GM19099 (cell line): Measurements from ENCODE around the gene ZNF346.

Experiments used
- POLR2A ChIP-seq: IDR thresholded peaks from 3 replicates; pipeline ENCODE4 v1.6.1; 2011; ENCODE audit warnings: low read depth; ENCODE audit not compliant: insufficient read length; ENCODE audit errors: extremely low read depth

Gene ZNF346, protein sequence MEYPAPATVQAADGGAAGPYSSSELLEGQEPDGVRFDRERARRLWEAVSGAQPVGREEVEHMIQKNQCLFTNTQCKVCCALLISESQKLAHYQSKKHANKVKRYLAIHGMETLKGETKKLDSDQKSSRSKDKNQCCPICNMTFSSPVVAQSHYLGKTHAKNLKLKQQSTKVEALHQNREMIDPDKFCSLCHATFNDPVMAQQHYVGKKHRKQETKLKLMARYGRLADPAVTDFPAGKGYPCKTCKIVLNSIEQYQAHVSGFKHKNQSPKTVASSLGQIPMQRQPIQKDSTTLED

DNA sequence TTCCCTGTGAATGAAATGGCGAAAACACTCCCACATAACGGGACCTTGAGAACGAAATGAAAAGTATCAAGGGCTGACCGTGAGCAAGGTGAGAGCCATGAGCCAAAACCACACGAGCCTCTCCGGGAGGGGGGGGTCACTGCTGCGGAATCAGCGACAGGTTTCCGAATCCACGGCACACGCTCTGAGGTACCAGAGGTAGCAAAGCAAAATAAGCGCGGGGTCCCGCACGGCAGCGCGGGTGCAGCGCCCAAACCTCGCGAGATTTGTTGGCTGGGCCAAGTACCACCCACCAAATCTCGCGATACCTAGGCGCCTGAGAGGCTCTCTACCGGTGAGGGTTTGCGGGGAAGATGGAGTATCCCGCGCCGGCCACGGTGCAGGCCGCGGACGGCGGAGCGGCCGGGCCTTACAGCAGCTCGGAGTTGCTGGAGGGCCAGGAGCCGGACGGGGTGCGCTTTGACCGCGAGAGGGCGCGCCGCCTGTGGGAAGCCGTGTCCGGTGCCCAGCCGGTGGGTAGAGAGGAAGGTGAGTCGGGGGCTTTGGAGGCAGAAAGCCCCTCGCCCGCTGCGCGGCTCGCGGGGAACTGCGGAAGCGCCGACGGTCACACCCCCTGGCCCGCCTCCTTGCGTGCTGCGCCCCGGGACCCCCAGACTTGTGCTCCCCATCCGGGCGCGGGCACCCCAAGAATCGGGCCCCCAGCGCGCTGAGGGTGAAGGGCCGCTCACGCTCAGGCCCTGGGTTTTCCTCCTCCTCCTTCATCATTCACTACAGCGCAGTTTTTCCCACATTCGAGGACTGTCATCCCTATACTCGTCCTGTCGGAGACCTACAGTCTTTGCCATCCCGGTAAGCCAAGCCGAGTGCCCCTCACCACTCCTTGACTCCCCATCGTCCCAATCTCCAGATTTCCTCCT, at the start of gene ZNF346:
Gene ZNF346, plus strand, starts transcription at position 311 of the 917 bp plus-strand sequence. Its CDS starts 43 bp downstream, at position 354.
- peak; percentile 89 for TF ChIP-seq POLR2A

DNA sequence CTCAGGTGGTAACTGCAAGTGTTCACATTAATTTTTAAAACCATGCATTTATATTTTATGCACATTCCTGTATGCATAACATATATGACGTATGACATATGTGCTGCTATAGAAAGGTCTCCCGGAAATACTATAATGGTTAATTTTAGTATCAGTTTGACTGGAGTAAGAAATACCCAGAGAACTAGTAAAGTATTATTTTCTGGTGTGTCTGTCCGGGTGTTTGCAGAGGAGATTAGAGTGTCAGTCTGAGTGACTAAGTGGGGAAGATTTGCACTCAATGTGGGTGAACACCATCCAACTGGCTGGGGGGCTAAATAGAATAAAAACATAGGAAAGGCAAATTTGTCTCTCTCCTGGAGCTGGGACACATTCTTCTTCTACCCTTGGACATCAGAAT, 42.8 kb upstream of the ZNF346 start:
- TF ChIP-seq POLR2A = no peak

DNA sequence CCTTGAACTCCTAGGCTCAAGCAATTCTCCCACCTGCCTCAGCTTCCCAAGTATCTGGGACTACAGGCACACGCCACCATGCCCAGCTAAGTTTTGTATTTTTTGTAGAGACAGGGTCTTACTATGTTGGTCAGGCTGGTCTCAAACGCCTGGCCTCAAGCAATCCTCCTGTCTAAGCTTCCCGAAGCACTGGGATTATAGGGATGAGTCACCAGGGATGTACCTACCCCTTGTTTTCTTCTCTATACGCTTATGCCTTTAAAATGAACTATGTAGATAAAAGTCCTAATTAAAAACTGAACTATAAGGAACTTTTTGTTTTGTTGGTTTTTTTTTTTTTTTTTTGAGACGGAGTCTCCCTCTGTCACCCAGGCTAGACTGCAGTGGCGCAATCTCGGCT, 41.7 kb upstream of the ZNF346 start:
- no peak for TF ChIP-seq POLR2A

DNA sequence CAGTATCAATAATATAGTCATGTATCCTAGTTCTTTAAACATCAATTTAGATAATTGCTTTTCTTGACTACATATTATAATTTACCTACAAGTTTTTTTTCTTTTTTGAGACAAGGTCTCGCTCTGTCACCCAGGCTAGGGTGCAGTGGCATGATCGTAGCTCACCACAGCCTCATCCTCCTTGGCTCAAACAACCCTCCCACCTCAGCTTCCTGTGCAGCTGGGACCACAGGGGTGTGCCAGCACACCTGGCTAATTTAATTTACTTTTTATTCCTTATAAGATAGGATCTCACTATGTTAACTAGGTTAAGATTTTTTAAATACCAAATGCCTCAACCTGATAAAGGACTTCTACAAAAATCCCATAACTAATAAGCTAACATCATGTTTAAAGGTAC, 37.0 kb upstream of the ZNF346 start:
- TF ChIP-seq POLR2A = no peak

DNA sequence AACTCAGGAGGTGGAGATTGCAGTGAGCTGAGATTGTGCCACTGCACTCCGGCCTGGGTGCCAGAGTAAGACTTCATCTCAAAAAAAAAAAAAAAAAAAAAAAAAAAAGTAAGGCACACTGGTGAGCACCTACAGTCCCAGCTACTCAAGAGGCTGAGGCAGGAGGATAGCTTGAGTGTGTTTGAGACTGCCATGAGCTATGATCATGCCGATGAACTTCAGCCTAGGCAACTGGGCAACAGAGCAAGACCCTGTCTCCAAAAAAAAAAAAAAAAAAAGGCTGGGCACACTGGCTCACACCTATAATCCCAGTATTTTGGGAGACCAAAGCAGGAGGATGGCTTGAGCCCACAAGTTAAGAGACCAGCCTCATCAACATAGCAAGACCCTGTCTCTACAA, 36.2 kb upstream of the ZNF346 start:
- TF ChIP-seq POLR2A = no peak

DNA sequence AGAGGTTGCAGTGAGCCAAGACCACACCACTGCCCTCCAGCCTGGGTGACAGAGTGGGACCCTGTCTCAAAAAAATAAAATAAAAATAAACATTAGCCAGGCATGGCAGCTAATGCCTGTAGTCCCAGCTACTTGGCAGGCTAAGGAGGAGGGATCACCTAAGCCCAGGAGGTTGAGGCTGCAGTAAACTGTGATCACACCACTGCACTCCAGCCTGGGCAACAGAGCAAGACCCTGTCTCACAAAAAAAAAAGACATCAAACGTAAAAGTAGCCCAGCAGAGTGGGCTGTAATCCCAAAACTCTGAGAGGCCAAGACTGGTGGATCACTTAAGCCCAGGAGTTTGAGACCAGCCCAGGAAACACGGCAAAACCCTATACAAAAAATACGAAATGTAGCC, 34.9 kb upstream of the ZNF346 start:
- no peak for TF ChIP-seq POLR2A

DNA sequence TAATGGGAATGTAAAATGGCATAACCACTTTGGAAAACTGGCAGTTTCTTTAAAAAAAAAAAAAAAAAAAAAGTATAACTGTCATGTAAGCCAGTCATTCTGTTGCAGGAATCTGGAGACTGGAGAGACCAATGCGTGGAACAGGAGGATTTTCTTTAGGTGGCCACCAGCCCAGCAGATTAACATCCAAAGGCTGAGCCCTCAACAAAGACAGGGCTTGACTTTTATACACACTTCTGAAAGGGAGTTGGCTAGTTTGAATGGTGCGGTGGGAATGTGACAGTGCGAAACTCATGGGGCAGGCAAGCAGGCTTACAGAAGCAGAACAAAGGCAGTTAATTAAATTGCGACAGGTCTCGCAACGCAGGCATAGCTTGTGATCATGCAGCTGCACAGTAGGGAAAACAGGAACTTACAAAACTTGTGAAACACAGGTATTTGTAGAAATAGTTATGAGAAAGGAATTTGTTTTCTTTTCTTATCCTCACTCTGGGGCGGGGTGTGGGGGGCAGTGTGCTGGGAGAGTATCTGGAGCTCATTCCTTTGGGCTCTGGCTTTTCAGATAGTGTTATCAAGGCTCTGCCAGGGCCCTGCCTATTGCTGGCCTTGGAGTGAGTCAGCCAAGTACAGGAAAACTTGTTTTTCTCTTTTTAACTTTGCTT, 27.9 kb upstream of the ZNF346 start:
- TF ChIP-seq POLR2A = no peak

DNA sequence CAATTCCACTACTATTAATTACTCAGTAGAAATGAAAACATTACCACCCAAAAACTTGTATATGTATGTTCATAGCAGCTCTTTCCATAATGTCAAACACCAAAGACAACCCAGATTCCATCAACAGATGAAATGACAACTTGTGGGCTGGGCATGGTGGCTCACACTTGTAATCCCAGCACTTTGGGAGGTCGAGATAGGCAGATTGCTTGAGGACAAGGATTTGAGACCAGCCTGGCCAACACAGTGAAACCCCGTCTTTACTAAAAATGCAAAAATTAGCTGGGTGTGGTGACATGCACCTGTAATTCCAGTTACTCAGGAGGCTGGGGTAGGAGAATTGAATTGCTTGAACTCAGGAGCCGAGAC, 27.4 kb upstream of the ZNF346 start:
- no peak for TF ChIP-seq POLR2A

DNA sequence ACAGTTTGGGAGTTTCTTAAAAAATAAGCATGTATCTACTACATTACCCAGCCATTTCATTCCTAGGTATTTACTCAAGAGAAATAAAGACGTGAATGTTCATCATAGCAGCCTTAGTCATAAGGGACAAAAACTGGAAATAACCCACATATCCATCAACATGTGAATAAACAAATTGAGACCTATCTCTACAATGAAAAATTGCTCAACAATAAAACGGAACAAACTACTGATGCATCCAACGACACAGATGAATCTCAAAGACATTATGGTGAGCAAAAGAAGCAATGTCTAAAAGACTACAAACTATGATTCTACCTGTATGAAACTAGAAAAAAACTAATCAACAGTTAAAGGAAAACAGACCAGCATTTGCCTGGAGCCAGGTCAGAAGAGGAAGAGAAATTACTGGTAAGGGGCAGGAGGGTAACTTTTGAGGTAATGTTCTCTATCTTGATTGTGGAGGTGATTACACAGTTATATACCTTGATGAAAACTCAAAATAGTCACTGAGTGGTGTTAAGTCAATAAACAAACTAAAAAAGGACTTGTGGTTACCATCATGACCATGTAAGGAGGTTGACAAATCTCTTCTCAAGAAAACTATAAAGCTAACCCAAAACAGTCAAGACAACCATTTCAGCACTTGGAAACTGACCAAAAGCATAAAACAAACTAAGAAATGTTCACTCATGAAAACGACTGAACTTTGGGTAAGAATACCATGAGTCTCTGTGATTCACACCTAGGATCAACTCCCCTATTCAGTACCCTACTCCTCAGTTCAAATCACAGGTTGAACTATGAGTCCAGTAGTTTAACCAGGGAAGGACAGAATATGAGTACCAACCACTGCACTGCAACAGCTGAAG, 26.4 kb upstream of the ZNF346 start:
- TF ChIP-seq POLR2A = no peak

DNA sequence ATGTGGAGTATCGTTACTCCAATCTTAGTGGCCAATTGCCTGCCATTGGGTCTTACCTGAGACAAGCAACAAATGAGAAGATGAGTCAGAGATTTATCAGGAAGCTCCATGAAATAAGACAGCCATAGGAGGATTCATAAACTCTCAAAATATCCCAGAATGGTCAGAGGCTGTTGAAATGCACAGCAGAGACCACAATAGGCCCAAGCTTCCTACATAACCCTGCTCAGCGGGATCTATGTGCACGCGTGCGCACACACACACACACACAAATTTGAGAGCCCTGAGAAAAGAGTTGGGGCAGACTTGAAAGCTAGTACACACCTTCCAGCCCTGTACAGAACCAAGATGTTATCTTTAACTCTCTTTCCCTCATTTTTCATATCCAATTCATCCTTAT, 25.7 kb upstream of the ZNF346 start:
- TF ChIP-seq POLR2A = no peak

DNA sequence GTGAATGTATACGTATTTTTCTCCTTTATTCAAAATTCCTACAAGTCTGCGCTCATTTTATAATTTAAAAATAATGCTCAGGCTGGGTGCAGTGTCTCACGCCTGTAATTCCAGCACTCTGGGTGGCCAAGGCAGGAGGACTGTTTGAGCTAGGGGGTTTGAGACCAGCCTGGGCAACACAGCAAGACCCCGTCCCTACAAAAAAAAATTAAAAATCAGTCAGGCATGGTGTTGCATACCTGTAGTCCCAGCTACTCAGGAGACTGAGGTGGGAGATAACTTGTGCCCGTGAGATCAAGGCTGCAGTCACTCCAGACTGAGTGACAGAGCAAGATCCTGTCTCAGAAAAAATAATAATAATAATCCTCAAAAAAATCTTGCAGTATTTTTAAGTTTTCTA, 23.7 kb upstream of the ZNF346 start:
- no peak for TF ChIP-seq POLR2A

DNA sequence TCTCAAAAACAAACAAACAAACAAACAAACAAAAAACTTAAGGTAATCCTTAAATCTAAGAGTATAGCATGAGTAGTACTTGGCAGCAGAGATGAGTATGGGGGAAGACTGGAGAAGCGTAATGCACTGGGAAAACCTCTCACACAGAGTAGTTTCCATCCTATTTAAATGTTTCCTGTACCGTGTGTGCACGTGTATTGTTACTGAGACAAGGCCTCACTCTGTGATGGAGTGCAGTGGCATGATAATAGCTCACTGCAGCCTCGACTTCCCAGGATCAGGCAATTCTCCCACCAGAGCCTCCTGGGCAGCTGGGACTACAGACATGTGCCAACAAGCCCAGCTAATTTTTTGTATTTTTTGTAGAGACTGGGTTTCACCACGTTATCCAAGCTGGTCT, 18.8 kb upstream of the ZNF346 start:
- TF ChIP-seq POLR2A = no peak

DNA sequence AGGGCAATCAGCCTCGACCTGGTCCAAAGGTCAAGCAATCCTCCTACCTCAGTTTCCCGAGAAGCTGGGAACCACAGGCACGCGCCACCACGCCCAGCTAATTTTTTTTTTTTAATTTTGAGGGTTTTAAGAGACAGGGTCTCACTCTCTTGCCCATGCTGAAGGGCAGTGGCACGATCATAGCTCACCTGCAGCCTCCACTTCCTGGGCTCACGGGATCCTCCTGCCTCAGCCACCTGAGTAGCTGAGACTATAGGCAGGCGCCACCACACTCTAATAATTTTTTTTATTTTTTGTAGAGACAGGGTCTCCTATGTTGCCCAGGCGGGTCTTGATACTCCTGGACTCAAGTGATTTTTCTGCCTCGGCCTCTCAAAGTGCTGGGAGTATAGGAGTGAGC, 17.5 kb upstream of the ZNF346 start:
- TF ChIP-seq POLR2A = no peak

DNA sequence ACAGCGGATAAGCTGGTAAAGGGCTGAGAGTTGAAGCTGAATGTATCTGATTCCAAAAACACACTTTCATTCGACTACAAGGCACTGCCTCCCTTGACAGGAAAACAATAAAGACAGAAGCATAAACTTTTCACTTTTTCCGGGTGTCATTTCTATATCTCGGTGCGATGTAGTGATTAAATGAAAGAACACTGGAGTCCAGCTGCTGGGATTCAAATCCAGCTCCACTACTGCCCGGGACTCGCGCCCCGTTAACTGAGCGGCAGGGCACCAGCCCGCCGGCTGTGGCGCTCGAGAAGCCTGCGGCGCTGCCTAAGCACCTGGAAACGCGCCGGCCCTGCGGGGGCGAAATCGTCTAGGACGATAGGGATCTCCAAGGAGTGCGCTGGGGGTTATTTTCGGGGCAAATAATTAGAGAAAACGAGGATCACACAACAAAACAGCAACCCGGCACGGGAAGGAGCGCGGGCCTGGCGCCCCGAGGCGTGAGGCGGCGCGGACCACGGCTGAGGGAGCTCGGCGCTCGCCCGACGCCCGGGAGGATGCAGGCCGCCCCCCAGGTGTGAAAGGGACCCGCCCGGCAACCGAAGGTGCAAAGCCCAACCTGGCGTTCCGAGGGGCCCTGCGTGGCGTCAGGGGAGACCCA, 16.8 kb upstream of the ZNF346 start:
- TF ChIP-seq POLR2A = no peak

DNA sequence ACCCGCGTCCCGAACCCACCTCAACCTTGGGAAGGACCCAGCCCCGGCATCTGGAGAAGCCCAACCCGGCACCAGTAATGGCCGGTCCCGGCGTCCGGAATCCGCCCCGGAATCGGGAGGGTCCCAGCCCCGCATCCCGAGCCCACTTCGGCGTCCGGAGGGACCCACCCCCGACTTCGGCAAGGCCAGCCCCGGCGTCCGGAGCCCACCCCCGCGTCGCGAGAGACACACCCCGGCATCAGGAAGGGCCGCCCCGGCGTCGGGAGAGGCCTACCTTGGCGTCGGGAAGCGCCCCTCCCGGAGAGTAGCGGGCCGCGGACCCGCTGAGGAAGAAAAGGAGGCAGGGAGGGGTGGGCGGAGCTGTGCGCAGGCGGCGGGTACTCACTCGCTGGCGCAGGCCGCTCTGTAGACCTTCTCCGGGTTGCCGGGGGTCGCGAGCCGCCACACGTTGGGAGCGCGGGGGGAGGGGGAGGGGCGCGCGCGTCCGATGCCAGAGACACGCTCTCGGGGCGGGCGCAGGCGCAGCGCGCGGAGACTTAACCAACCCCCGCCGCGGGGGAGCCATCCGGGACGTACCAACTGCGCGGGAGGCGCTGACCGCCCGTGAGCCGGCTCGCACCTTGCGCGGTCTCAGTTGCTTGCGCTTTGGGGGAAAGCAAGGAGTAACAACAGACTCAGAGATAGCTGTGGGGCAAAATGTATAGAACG, 16.1 kb upstream of the ZNF346 start, which contains the start of gene UIMC1:
Gene UIMC1, minus strand, starts transcription at position 515 of the 708 bp plus-strand sequence. CDS start 24,164 bp downstream, outside the sequence.
- TF ChIP-seq POLR2A = peak; percentile 71
